GM18526 (cell line): Measurements from ENCODE around the gene UBE4B.

Experiments used
- POLR2A ChIP-seq: IDR thresholded peaks from 3 replicates; pipeline ENCODE4 v1.6.1; 2011; ENCODE audit not compliant: insufficient read length; ENCODE audit errors: extremely low read depth

UBE4B gene

GRCh38 chr1:10173582-10173981, 140.8 kb downstream of the UBE4B start:
- TF ChIP-seq POLR2A: no peak

- no peak for TF ChIP-seq POLR2A
Observed at GRCh38 chr1:10177876-10178275, 145.1 kb downstream of the UBE4B start.

- TF ChIP-seq POLR2A: no peak
Observed at GRCh38 chr1:10178597-10179405, 146.0 kb downstream of the UBE4B start.

- no peak for TF ChIP-seq POLR2A
Observed at GRCh38 chr1:10179406-10180091, 146.8 kb downstream of the UBE4B start.

- no peak for TF ChIP-seq POLR2A
Observed at GRCh38 chr1:10181154-10181553, 148.4 kb downstream of the UBE4B start.

- TF ChIP-seq POLR2A: no peak
Observed at GRCh38 chr1:10185759-10186158, 153.0 kb downstream of the UBE4B start.

- TF ChIP-seq POLR2A: no peak
Observed at GRCh38 chr1:10186331-10187025, 153.7 kb downstream of the UBE4B start.

- no peak for TF ChIP-seq POLR2A
Observed at GRCh38 chr1:10187026-10187334, 154.2 kb downstream of the UBE4B start.

- no peak for TF ChIP-seq POLR2A
Observed at GRCh38 chr1:10188133-10188650, 155.4 kb downstream of the UBE4B start.

GRCh38 chr1:10189659-10190058, 156.9 kb downstream of the UBE4B start:
- TF ChIP-seq POLR2A: no peak

- TF ChIP-seq POLR2A: no peak
Observed at GRCh38 chr1:10192263-10192662, 159.5 kb downstream of the UBE4B start.

- TF ChIP-seq POLR2A: no peak
Observed at GRCh38 chr1:10193288-10193687, 160.5 kb downstream of the UBE4B start.

GRCh38 chr1:10195570-10195969, 162.8 kb downstream of the UBE4B start:
- no peak for TF ChIP-seq POLR2A

GRCh38 chr1:10196976-10197375, 164.2 kb downstream of the UBE4B start:
- TF ChIP-seq POLR2A: no peak

GRCh38 chr1:10200620-10201019, 167.9 kb downstream of the UBE4B start:
- no peak for TF ChIP-seq POLR2A

- no peak for TF ChIP-seq POLR2A
Observed at GRCh38 chr1:10204003-10204642, 171.4 kb downstream of the UBE4B start.

- TF ChIP-seq POLR2A: no peak
Observed at GRCh38 chr1:10207810-10208209, 175.1 kb downstream of the UBE4B start.
